Astrocyte (in vitro differentiated cells and primary cell): ENCODE data around the gene CD82. TPM values are rescaled to one million over a fixed set of nuclear protein-coding genes. Genes with fewer than 3 reads are reported as not detected.

Experiments
- DNase-seq: peaks from one replicate; pipeline ENCODE4 v3.0.0-alpha.2; 2010; ENCODE audit warnings: low read depth
- FAIRE-seq: peaks from 2 replicates; lab custom pipeline; 2011; peaks lifted over from hg19 to GRCh38; lab: Jason Lieb, UNC
- H2AFZ ChIP-seq: 2 replicates; pipeline ENCODE4 v1.6.0; 2012; ENCODE audit warnings: low read depth, low read length, inconsistent platforms
- H3K27ac ChIP-seq: 2 replicates; pipeline ENCODE4 v1.5.1; 2011; ENCODE audit warnings: low read depth, low read length, inconsistent platforms
- H3K27me3 ChIP-seq: 2 replicates; pipeline ENCODE4 v1.6.0; 2011; ENCODE audit warnings: low read length, inconsistent platforms; ENCODE audit not compliant: insufficient read depth
- H3K36me3 ChIP-seq: 2 replicates; pipeline ENCODE4 v1.5.1; 2011; ENCODE audit warnings: low read length, inconsistent platforms; ENCODE audit not compliant: insufficient read depth
- H3K4me1 ChIP-seq: 2 replicates; pipeline ENCODE4 v1.5.1; 2011; ENCODE audit warnings: low read length, inconsistent platforms; ENCODE audit not compliant: insufficient read depth
- H3K4me2 ChIP-seq: 2 replicates; pipeline ENCODE4 v1.6.0; 2012; ENCODE audit warnings: low read length, inconsistent platforms
- H3K4me3 ChIP-seq: 2 replicates; pipeline ENCODE4 v1.5.1; 2011; ENCODE audit warnings: low read depth, mild to moderate bottlenecking, low read length, inconsistent platforms; ENCODE audit not compliant: insufficient read depth
- H3K79me2 ChIP-seq: 2 replicates; pipeline ENCODE4 v1.6.0; 2012; ENCODE audit warnings: mild to moderate bottlenecking, low read length, inconsistent platforms; ENCODE audit not compliant: insufficient read depth
- H3K9ac ChIP-seq: 2 replicates; pipeline ENCODE4 v1.6.0; 2012; ENCODE audit warnings: mild to moderate bottlenecking, low read length, inconsistent platforms
- H3K9me3 ChIP-seq: 2 replicates; pipeline ENCODE4 v1.5.1; 2012; ENCODE audit warnings: low read depth, mild to moderate bottlenecking, low read length, inconsistent platforms; ENCODE audit not compliant: insufficient read depth
- H4K20me1 ChIP-seq: 2 replicates; pipeline ENCODE4 v1.6.0; 2012; ENCODE audit warnings: low read length, inconsistent platforms; ENCODE audit not compliant: insufficient read depth
- H3K27ac Mint-ChIP-seq: one replicate; pipeline ENCODE4 v1.8.0; 2021; ENCODE audit warnings: mild to moderate bottlenecking, mixed read lengths; ENCODE audit not compliant: unreplicated experiment
- H3K27me3 Mint-ChIP-seq: one replicate; pipeline ENCODE4 v1.8.0; 2021; ENCODE audit warnings: low read depth, mixed read lengths; ENCODE audit not compliant: unreplicated experiment
- H3K36me3 Mint-ChIP-seq: one replicate; pipeline ENCODE4 v1.8.0; 2021; ENCODE audit warnings: low read depth, mixed read lengths; ENCODE audit not compliant: unreplicated experiment
- H3K4me1 Mint-ChIP-seq: one replicate; pipeline ENCODE4 v1.8.0; 2021; ENCODE audit warnings: low read depth, mixed read lengths; ENCODE audit not compliant: unreplicated experiment
- H3K4me3 Mint-ChIP-seq: one replicate; pipeline ENCODE4 v1.8.0; 2021; ENCODE audit warnings: mild to moderate bottlenecking, moderate library complexity, mixed read lengths; ENCODE audit not compliant: unreplicated experiment
- H3K9me3 Mint-ChIP-seq: one replicate; pipeline ENCODE4 v1.8.0; 2021; ENCODE audit warnings: mild to moderate bottlenecking, mixed read lengths; ENCODE audit not compliant: unreplicated experiment
- CTCF ChIP-seq: IDR thresholded peaks from 2 replicates; pipeline ENCODE4 v1.5.1; 2011; ENCODE audit warnings: low read depth, mild to moderate bottlenecking, inconsistent platforms, low read length, moderate library complexity; ENCODE audit not compliant: insufficient read depth
- EZH2 ChIP-seq: IDR thresholded peaks from 2 replicates; pipeline ENCODE4 v1.6.1; 2012; ENCODE audit warnings: mild to moderate bottlenecking, low read length, inconsistent platforms; ENCODE audit not compliant: insufficient read depth
- total RNA-seq: library from RNA; stranded (reverse); gene quantifications from 2 replicates; pipeline ENCODE4 v1.2.1, GENCODE V29; 2021

CD82 gene
- total RNA-seq, 1 donor from 2014 or later = 74.5 TPM

DNA sequence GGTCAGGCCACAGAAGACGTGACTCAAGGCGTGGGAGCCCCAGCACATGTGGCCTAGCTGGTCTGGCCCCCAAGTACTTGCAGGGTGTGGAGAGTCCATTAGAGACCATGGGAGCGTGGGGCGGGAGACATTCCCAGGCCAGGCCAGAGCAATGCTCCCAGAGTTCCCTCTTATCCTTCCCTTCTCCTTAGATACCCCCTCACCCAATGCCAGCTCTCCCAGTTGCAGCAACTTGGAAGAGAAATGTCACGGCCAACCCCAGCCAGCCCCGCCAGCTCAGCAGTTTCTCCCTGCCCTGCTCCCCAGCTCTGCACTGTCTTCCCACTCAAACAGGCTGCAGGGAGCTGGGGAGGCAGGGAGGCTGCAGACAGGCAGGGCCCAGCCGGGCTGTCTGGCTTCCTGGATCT is 95.9 kb downstream of the CD82 start:
- Histone ChIP-seq H3K36me3 (no peaks in the 10 kb centered on the region), H3K4me3 (no peak overlapping the region), H2AFZ (no peak overlapping the region), H3K79me2 (no peaks in the 10 kb centered on the region), H4K20me1 (no peaks in the 10 kb centered on the region), H3K4me1 (no peaks in the 10 kb centered on the region), H3K9me3 (no peaks in the 10 kb centered on the region), H3K27me3 (peaks cover 10% of the 10 kb centered on the region), H3K9ac (no peak overlapping the region), H3K4me2 (no peak overlapping the region), H3K27ac (no peak overlapping the region)
- no peak for FAIRE-seq
- no peak overlapping the region for H3K27ac Mint-ChIP-seq
- H3K36me3 Mint-ChIP-seq = no peaks in the 10 kb centered on the region
- no peak for DNase-seq
- peaks cover 11% of the 10 kb centered on the region for H3K9me3 Mint-ChIP-seq
- TF ChIP-seq EZH2 (no peak), CTCF (no peak)
- H3K4me3 Mint-ChIP-seq = no peak overlapping the region
- peaks cover 3% of the 10 kb centered on the region for H3K4me1 Mint-ChIP-seq
- H3K27me3 Mint-ChIP-seq = peaks cover 32% of the 10 kb centered on the region

Other genes starting within 250 kb of the CD82 start
- gene TSPAN18, start 161.3 kb downstream of the CD82 start, total RNA-seq = 31.7 and 39.1 TPM in 2 replicates